ENCODE data around the gene LEF1.
"Not testable (repeated sequence)": the region's sequence is repeated elsewhere in the genome, so short reads cannot be mapped to it uniquely, and the experiment has no call there.

The LEF1 gene

DNA sequence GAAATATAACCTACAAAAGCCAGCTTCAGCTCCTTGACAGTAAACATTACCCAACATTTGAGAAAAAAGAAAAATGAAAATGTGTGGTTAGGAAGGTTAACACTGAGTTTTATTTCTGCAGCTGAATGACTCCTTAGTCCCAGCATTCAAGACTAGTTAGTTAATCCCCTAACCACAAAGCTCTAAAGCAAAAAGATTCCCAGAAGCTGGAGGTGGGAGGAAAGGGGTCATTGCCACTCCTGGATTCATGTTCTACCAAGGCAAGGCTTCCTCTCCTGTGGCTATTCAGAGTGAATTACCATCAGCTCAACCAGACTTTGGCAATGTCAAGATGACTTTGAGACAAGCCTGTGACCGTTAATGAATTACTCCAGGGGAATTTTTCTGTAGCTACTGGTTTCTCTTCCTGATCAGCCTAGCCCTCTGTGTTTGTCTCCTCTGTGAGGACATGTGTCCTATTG lies 115.5 kb downstream of the LEF1 start:
- H3K27ac ChIP-seq (ENCODE audit: low read depth in 2 of 2, low read length in 2 of 2), result no peak overlapping the region
- no peak overlapping the region for H3K4me3 ChIP-seq (ENCODE audit: low read length in 2 of 2)

DNA sequence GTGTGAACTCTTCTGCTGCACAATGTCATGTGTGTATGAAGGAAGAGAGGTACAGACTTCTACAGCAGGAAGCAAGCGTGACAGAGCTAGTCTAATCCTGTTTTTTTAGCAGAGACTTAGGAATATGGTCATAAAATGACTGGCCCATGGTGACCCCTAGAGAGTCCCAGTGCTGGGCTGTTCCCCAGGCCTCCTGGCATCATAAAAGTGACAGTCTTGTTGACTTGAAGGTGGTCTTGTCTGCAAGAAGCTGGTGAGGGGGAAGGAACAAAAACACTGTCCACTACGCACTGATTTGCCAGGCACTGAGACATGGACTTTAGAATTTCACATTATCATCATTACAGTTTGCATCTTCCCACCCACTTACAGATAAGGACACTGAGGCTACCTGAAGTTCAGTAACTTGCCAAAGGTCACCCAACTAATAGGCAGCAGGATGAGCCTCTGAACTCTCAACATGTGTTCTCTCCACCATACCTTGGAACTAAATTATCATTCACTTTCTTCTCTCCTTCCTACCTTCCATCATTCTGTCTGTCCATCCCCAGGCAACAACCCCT lies 116.1 kb downstream of the LEF1 start:
- H3K36me3 ChIP-seq (ENCODE audit: control insufficient read depth in 2 of 2, insufficient read depth in 2 of 2, low read length in 2 of 2), result no peaks in the 10 kb centered on the region
- no peak overlapping the region for H3K4me3 ChIP-seq (ENCODE audit: low read length in 2 of 2)
- H3K9ac ChIP-seq (ENCODE audit: low read depth in 1 of 2, low read length in 2 of 2), result no peak overlapping the region
- H3K27ac ChIP-seq (ENCODE audit: low read depth in 2 of 2, low read length in 2 of 2), result no peak overlapping the region
- no peaks in the 10 kb centered on the region for H3K4me1 ChIP-seq (ENCODE audit: control insufficient read depth in 2 of 2, insufficient read depth in 2 of 2, low read length in 2 of 2)
- no peaks in the 10 kb centered on the region for H3K9me3 ChIP-seq (ENCODE audit: control insufficient read depth in 2 of 2, low read length in 2 of 2)
- no peaks in the 10 kb centered on the region for H3K27me3 ChIP-seq (ENCODE audit: control insufficient read depth in 2 of 2, insufficient read depth in 2 of 2, low read length in 2 of 2)

More for the DNA sequence above, 115.5 kb downstream of the LEF1 start:
- Histone ChIP-seq H3K9ac (ENCODE audit: low read depth in 1 of 2, low read length in 2 of 2) (no peak overlapping the region), H3K27me3 (ENCODE audit: control insufficient read depth in 2 of 2, insufficient read depth in 2 of 2, low read length in 2 of 2) (no peaks in the 10 kb centered on the region), H3K9me3 (ENCODE audit: control insufficient read depth in 2 of 2, low read length in 2 of 2) (no peaks in the 10 kb centered on the region), H3K4me1 (ENCODE audit: control insufficient read depth in 2 of 2, insufficient read depth in 2 of 2, low read length in 2 of 2) (no peaks in the 10 kb centered on the region), H3K36me3 (ENCODE audit: control insufficient read depth in 2 of 2, insufficient read depth in 2 of 2, low read length in 2 of 2) (no peaks in the 10 kb centered on the region)

DNA sequence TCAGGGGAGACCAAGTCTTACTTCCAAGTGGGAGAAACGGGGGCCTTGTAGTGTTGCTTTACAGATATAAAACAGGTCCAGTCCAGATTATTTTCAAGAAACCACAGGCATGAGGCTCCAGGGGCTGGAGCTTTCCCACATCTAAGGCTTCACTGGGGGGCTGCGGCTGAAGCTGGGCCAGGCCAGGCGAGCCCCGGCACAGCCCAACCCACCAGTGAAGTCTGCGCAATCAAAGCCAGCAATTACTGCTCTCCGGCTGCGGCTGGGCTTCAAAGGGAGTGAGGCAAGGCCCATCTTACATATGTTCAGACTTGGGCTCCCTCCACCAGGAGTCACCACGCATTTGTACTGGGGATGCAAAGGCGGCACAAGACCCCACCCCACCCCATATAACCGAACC lies 117.4 kb downstream of the LEF1 start:
- Histone ChIP-seq H3K4me3 (ENCODE audit: low read length in 2 of 2) (no peak overlapping the region), H3K4me1 (ENCODE audit: control insufficient read depth in 2 of 2, insufficient read depth in 2 of 2, low read length in 2 of 2) (no peaks in the 10 kb centered on the region), H3K27me3 (ENCODE audit: control insufficient read depth in 2 of 2, insufficient read depth in 2 of 2, low read length in 2 of 2) (no peaks in the 10 kb centered on the region), H3K27ac (ENCODE audit: low read depth in 2 of 2, low read length in 2 of 2) (no peak overlapping the region), H3K9me3 (ENCODE audit: control insufficient read depth in 2 of 2, low read length in 2 of 2) (no peaks in the 10 kb centered on the region), H3K36me3 (ENCODE audit: control insufficient read depth in 2 of 2, insufficient read depth in 2 of 2, low read length in 2 of 2) (no peaks in the 10 kb centered on the region), H3K9ac (ENCODE audit: low read depth in 1 of 2, low read length in 2 of 2) (no peak overlapping the region)

DNA sequence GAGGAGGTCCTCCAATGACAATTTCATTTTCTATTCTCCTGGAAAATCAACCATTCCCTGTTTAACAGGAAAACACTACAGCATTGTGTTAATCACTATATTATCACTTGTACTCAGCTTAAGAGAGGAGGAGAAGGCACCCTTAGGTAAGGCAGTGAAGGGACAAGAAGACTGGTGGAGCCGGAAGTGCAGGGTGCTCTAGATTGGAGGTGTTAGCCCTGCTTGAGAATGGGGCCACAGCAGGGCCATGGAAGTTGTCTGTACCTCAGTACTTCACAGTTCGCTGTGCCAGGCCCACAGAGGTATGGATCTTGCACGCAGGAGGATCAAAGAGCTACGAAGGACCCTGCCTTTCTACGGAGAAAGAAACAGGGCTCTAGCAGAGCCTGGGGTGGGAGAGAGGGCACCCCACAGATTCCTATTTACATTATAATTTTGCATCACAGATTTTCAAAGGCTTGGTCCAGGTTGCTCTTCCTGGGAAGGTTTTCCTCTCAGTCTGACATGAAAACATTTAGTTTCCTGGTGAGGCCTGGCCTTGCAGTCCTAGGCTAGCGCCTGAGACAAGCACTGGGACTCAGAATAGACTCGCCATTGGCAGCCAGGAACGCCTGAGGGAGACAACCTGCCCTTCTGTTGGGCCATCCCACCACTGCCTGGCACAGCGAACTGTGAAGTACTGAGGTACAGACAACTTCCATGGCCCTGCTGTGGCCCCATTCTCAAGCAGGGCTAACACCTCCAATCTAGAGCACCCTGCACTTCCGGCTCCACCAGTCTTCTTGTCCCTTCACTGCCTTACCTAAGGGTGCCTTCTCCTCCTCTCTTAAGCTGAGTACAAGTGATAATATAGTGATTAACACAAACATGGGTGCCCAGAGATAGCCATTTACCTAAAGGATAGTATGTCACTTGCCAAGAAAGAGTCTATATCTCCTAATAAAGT lies 118.3 kb downstream of the LEF1 start:
- H3K36me3 ChIP-seq (ENCODE audit: control insufficient read depth in 2 of 2, insufficient read depth in 2 of 2, low read length in 2 of 2); H3K27me3 ChIP-seq (ENCODE audit: control insufficient read depth in 2 of 2, insufficient read depth in 2 of 2, low read length in 2 of 2); H3K27ac ChIP-seq (ENCODE audit: low read depth in 2 of 2, low read length in 2 of 2); H3K4me3 ChIP-seq (ENCODE audit: low read length in 2 of 2); H3K4me1 ChIP-seq (ENCODE audit: control insufficient read depth in 2 of 2, insufficient read depth in 2 of 2, low read length in 2 of 2); H3K9ac ChIP-seq (ENCODE audit: low read depth in 1 of 2, low read length in 2 of 2); H3K9me3 ChIP-seq (ENCODE audit: control insufficient read depth in 2 of 2, low read length in 2 of 2): not testable (repeated sequence)

DNA sequence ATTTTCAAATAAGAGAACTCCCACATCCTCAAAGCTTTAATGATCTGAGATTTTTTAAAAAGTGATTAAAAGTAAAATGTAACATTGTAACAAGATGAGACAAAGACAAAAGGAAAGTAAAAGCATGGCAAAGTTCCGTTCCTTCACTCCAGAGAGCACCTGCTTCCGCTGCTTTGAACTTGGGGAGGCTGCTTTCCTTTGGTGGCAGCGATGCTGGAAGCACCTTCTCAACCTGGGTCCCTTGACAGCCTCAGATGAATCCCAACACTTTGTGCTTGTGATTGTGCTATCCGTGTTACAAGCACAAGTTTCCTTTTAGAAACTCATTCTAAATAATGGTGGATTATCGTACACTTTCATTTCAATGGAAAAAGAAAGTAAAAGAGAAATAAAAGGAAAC lies 119.3 kb downstream of the LEF1 start:
- Histone ChIP-seq H3K36me3 (ENCODE audit: control insufficient read depth in 2 of 2, insufficient read depth in 2 of 2, low read length in 2 of 2) (no peaks in the 10 kb centered on the region), H3K4me1 (ENCODE audit: control insufficient read depth in 2 of 2, insufficient read depth in 2 of 2, low read length in 2 of 2) (no peaks in the 10 kb centered on the region), H3K27ac (ENCODE audit: low read depth in 2 of 2, low read length in 2 of 2) (no peak overlapping the region), H3K9me3 (ENCODE audit: control insufficient read depth in 2 of 2, low read length in 2 of 2) (no peaks in the 10 kb centered on the region), H3K9ac (ENCODE audit: low read depth in 1 of 2, low read length in 2 of 2) (no peak overlapping the region), H3K4me3 (ENCODE audit: low read length in 2 of 2) (peak overlapping the region in 1 of 2 donors; percentile 27), H3K27me3 (ENCODE audit: control insufficient read depth in 2 of 2, insufficient read depth in 2 of 2, low read length in 2 of 2) (no peaks in the 10 kb centered on the region)

DNA sequence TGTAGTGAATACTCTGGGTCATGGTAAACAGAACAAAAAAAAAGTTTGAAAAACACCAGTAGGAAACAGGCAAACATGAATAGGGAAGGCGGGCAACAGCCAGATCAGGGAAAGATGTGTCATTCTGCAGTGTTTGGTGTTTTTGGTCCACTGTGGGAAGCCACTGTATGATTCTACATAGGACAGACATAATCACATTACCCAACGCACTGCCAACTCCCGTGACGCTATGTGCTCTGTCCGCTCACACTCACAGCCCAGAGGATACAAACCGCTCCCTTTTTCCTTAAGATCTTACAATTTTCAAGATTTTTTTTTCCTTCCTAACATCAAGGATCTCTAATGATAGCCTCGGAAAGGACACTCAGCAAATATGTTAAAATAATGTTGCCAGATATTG lies 119.7 kb downstream of the LEF1 start:
- Histone ChIP-seq H3K36me3 (ENCODE audit: control insufficient read depth in 2 of 2, insufficient read depth in 2 of 2, low read length in 2 of 2) (no peaks in the 10 kb centered on the region), H3K27me3 (ENCODE audit: control insufficient read depth in 2 of 2, insufficient read depth in 2 of 2, low read length in 2 of 2) (no peaks in the 10 kb centered on the region), H3K4me1 (ENCODE audit: control insufficient read depth in 2 of 2, insufficient read depth in 2 of 2, low read length in 2 of 2) (no peaks in the 10 kb centered on the region), H3K27ac (ENCODE audit: low read depth in 2 of 2, low read length in 2 of 2) (no peak overlapping the region), H3K9me3 (ENCODE audit: control insufficient read depth in 2 of 2, low read length in 2 of 2) (no peaks in the 10 kb centered on the region), H3K9ac (ENCODE audit: low read depth in 1 of 2, low read length in 2 of 2) (no peak overlapping the region), H3K4me3 (ENCODE audit: low read length in 2 of 2) (no peak overlapping the region)

DNA sequence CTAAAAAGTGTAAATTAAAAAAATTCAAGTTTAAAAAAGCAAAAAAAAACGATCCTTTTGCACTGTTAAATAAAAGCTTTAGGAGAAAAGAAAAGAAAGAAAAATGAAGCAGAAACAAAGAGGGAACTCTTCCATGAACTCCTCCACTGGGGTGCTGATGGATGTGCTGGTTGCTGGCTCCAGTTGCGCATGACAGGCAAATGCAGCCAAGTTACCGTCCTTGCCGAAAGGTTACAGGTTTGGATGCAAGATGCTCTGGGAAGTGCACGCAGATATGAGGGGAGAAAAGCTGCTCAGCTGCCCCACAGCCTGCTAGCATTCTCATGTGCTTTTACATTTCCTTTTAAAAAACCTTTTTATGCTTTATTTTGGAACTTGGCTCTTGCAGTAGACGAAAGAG lies 120.6 kb downstream of the LEF1 start:
- Histone ChIP-seq H3K27me3 (ENCODE audit: control insufficient read depth in 2 of 2, insufficient read depth in 2 of 2, low read length in 2 of 2) (no peaks in the 10 kb centered on the region), H3K4me3 (ENCODE audit: low read length in 2 of 2) (no peak overlapping the region), H3K27ac (ENCODE audit: low read depth in 2 of 2, low read length in 2 of 2) (no peak overlapping the region), H3K4me1 (ENCODE audit: control insufficient read depth in 2 of 2, insufficient read depth in 2 of 2, low read length in 2 of 2) (no peaks in the 10 kb centered on the region), H3K9ac (ENCODE audit: low read depth in 1 of 2, low read length in 2 of 2) (no peak overlapping the region), H3K36me3 (ENCODE audit: control insufficient read depth in 2 of 2, insufficient read depth in 2 of 2, low read length in 2 of 2) (no peaks in the 10 kb centered on the region), H3K9me3 (ENCODE audit: control insufficient read depth in 2 of 2, low read length in 2 of 2) (no peaks in the 10 kb centered on the region)

DNA sequence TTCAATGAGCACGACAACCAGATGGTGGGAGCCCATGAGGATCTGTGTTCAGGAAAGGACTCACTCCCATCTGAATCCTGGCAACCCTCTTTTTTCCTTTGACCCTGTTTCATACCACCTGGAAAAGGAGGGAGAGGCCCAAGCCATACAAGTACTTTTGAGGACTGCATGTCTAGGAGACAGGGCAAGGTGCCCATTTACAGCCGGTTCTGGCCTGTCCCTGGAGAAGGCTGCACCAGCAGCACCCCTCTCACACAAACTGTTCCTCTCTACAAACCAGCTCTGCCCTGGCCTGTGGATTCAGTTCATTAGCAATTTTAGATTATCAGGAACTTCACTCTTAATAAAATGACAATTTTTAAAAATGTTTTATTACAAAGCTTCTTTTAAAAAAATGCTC lies 121.5 kb downstream of the LEF1 start:
- Histone ChIP-seq H3K36me3 (ENCODE audit: control insufficient read depth in 2 of 2, insufficient read depth in 2 of 2, low read length in 2 of 2) (no peaks in the 10 kb centered on the region), H3K27me3 (ENCODE audit: control insufficient read depth in 2 of 2, insufficient read depth in 2 of 2, low read length in 2 of 2) (no peaks in the 10 kb centered on the region), H3K4me1 (ENCODE audit: control insufficient read depth in 2 of 2, insufficient read depth in 2 of 2, low read length in 2 of 2) (no peaks in the 10 kb centered on the region), H3K9me3 (ENCODE audit: control insufficient read depth in 2 of 2, low read length in 2 of 2) (no peaks in the 10 kb centered on the region), H3K9ac (ENCODE audit: low read depth in 1 of 2, low read length in 2 of 2) (no peak overlapping the region), H3K4me3 (ENCODE audit: low read length in 2 of 2) (no peak overlapping the region), H3K27ac (ENCODE audit: low read depth in 2 of 2, low read length in 2 of 2) (no peak overlapping the region)

DNA sequence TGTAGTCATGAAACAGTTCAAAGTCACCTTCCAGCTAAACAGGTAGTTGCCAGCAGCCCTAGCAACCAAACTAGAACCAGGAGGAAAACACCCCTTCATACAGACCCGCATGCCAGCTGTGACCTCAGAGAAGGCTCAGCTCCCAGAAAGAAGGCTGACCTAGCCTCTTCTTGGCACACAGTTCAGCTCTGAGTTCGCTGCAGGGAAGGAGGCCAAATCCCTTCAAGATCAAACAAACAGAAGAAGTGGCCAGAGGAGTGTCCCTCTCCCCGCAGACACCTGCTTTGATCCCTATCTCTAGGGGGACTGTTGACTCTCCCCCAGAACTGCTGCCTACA lies 123.1 kb downstream of the LEF1 start:
- Histone ChIP-seq H3K36me3 (ENCODE audit: control insufficient read depth in 2 of 2, insufficient read depth in 2 of 2, low read length in 2 of 2) (no peaks in the 10 kb centered on the region), H3K27me3 (ENCODE audit: control insufficient read depth in 2 of 2, insufficient read depth in 2 of 2, low read length in 2 of 2) (no peaks in the 10 kb centered on the region), H3K4me1 (ENCODE audit: control insufficient read depth in 2 of 2, insufficient read depth in 2 of 2, low read length in 2 of 2) (no peaks in the 10 kb centered on the region), H3K4me3 (ENCODE audit: low read length in 2 of 2) (no peak overlapping the region), H3K9me3 (ENCODE audit: control insufficient read depth in 2 of 2, low read length in 2 of 2) (no peaks in the 10 kb centered on the region), H3K9ac (ENCODE audit: low read depth in 1 of 2, low read length in 2 of 2) (no peak overlapping the region), H3K27ac (ENCODE audit: low read depth in 2 of 2, low read length in 2 of 2) (no peak overlapping the region)

DNA sequence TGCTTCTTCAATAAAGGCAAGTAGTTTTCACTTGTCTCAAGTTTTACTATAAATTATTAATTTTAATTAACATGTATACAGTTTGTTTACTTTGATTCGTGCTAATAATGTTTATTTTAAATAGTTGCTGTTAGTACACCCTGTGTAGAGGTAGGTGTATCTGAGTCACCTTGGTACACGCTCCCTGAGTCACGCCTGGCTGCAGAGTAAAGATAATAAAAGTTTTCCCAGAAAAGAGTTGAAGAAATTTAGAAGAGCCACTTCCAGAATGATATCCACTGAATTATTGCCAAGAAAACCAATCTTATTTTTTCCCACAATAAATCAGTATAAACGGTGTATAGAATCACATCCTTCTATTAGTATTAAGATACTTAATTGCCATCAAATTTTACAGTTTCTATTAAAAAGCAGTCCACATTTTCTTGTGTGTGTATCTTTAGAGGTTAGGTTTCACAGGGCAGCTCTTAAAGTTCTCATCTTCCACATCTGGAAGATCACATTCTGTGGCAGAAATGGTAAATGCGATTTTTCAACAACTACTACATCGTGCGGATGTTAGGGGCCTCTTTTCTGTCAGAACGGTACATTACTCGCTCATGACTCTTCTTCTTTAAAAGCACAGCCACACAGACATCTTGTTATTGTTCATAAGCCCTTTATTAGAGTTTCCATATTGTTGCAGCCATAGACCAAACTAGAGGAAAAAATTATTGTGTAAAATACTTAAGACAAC lies 123.6 kb downstream of the LEF1 start:
- no peak overlapping the region for H3K27ac ChIP-seq (ENCODE audit: low read depth in 2 of 2, low read length in 2 of 2)
- no peaks in the 10 kb centered on the region for H3K27me3 ChIP-seq (ENCODE audit: control insufficient read depth in 2 of 2, insufficient read depth in 2 of 2, low read length in 2 of 2)
- H3K36me3 ChIP-seq (ENCODE audit: control insufficient read depth in 2 of 2, insufficient read depth in 2 of 2, low read length in 2 of 2), result no peaks in the 10 kb centered on the region
- H3K4me3 ChIP-seq (ENCODE audit: low read length in 2 of 2), result no peak overlapping the region
- no peaks in the 10 kb centered on the region for H3K4me1 ChIP-seq (ENCODE audit: control insufficient read depth in 2 of 2, insufficient read depth in 2 of 2, low read length in 2 of 2)
- H3K9me3 ChIP-seq (ENCODE audit: control insufficient read depth in 2 of 2, low read length in 2 of 2), result no peaks in the 10 kb centered on the region
- H3K9ac ChIP-seq (ENCODE audit: low read depth in 1 of 2, low read length in 2 of 2), result no peak overlapping the region
